Measurements from ENCODE around the gene FAM13A.

GRCh38 chr4:88802138-88802537 is 254.8 kb downstream of the FAM13A start:
- TF ChIP-seq CTCF (IDR thresholded peaks at IDR 0.05; ENCODE audit: insufficient read depth, low read length, poor library complexity, severe bottlenecking) (no peak), EZH2phosphoT487 (conservative IDR thresholded peaks at IDR 0.05; ENCODE audit: low read length) (no peak)
